GM19455 (cell line): Measurements from ENCODE around the gene GORASP2.

Experiments
- ATAC-seq: cut with Tn5 transposase; IDR thresholded peaks from one replicate; pipeline ENCODE4 v1.9.1; 2021; ENCODE audit not compliant: unreplicated experiment

The GORASP2 gene

DNA sequence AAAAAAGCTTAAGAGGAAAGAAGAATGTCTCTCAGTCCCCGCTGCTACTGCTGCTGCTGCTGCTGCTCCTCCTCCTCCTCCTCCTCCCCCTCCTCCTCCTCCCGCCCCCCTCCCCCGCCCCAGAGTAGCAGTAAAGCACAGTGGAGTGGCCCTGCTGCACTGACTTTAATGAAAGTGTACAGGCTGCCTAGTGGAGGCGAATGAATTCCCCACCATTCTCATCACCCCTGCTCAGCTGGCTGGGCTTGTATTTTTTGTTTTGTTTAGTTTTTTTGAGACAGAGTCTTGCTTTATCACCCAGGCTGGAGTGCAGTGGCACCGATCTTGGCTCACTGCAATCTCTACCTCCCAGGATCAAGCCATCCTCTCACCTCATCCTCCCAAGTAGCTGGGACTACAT lies 34.3 kb downstream of the GORASP2 start:
- no peak for ATAC-seq

DNA sequence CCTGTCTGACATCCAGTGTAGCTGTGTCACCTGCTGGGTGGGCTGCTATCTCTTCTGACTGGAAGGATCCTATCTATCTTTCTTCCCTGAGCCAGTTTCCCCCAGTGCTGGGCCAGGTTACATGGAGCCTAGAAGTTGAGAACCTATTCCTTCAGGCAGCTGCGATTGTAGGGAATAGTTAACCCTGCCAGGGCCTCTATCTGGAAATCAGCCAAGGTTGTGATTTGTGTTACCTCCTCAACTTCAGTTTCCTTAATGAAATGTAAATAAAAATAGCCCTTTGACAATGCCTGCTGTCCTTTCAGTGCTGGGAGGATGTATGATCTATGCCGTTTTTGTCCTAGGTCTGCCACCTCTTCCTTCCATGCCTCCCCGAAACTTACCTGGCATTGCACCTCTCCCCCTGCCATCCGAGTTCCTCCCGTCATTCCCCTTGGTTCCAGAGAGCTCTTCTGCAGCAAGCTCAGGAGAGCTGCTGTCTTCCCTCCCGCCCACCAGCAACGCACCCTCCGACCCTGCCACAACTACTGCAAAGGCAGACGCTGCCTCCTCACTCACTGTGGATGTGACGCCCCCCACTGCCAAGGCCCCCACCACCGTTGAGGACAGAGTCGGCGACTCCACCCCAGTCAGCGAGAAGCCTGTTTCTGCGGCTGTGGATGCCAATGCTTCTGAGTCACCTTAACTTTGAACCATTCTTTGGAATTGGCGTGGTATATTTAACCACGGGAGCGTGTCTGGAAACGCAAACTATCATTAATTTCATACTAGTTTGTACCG lies 36.6 kb downstream of the GORASP2 start:
- no peak for ATAC-seq

GRCh38 chr2:170966648-170967396 lies 37.8 kb downstream of the GORASP2 start:
- ATAC-seq, result no peak

DNA sequence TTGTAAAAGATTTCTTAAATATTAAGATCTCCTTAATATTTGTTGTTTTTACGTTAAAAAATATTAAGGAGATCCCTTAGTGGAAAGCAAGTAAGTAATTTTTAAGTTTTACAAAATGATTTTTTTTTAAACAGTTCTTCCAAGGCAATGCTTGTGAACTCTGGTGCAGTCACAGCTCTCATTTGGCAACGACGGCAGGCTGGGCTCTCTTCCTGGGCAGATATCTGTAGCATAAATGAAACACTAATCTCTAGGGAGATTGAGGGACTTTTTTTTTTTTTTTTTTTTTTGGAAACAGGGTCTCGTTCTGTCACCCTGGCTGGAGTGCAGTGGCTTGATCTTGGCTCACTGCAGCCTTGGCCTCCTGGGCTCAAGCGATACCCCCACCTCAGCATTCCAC lies 38.5 kb downstream of the GORASP2 start:
- ATAC-seq, result no peak

DNA sequence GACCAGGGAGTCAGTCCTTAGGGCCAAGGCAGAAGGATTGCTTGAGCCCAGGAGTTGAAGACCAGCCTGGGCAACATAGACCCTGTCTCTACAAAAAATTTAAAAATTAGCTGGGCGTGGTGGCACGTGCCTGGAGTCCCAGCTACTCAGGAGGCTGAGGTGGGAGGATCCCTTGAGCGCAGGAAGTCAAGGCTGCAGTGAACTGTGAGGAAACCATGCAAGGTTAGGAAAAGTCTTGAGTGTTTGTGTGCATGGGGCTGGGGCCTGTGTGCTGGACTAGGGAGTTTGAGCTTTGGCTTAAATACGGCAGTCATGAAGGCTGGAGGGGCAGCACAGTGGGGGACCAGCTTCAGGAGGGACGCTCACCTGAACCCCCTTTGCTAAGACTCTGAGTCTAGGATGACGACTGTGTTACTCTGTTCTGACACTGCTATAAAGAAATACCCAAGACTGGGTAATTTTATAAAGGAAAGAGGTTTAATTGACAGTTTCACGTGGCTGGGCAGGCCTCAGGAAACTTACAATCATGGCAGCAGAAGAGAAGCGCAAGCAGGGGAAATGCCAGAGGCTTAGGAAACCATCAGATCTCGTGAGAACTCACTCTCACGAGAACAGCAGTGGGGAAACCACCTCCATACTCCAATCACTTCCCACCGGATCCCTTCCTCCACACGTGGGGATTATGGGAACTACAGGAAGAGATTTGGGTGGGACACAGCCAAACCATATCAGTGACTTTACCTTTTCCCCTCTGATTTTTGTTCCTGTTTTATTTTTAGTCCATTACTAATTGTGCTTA lies 39.4 kb downstream of the GORASP2 start:
- ATAC-seq, result no peak

- no peak for ATAC-seq
These were observed 40.0 kb downstream of the GORASP2 start for GRCh38 chr2:170969030-170969429.

DNA sequence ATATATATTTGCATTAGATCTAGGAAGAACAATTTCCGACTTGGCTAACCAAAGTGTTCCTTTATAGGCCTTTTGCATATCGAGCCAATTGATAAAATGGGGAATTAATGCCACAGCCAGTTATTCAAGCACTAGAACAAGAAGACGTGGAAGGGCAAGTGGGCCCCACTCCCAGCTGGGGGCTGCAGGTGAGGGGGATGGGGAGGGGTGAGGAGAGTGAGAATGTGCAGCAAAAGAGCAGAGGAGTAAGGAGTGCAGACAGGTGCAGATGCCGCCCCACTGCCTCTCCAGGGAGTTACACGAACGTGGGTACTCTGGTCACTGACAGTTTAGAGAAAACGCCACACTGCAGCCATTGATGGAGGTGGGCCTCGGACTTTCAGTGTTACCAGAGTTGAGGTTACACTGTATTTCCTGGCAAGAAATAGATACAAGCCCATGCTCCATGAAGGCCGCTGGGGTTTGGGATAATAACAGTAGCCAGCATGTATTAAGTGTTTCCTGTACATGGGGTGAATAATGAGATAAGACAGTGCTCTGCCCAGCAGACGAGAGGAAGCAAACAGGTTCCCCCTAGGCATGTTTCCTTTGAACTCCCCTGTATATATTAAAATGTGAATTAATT lies 40.9 kb downstream of the GORASP2 start:
- ATAC-seq, result no peak

DNA sequence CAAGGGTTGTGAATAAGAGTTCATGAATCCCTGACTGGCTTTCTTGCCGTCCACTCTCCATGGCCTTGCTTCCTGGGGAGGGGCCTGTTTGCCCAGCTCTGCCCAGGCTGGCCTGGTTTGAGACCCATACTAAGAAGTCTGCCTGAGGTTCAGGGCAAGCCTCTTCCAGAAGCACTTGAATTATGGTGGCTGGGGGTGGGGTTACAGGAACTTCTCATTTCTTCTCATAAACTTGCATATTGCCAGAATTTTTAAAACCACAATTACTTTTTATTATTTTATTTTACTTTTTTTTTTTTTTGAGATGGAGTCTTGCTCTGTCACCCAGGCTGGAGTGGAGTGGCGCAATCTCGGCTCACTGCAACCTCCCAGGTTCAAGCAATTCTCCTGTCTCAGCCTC lies 42.0 kb downstream of the GORASP2 start:
- ATAC-seq, result no peak

DNA sequence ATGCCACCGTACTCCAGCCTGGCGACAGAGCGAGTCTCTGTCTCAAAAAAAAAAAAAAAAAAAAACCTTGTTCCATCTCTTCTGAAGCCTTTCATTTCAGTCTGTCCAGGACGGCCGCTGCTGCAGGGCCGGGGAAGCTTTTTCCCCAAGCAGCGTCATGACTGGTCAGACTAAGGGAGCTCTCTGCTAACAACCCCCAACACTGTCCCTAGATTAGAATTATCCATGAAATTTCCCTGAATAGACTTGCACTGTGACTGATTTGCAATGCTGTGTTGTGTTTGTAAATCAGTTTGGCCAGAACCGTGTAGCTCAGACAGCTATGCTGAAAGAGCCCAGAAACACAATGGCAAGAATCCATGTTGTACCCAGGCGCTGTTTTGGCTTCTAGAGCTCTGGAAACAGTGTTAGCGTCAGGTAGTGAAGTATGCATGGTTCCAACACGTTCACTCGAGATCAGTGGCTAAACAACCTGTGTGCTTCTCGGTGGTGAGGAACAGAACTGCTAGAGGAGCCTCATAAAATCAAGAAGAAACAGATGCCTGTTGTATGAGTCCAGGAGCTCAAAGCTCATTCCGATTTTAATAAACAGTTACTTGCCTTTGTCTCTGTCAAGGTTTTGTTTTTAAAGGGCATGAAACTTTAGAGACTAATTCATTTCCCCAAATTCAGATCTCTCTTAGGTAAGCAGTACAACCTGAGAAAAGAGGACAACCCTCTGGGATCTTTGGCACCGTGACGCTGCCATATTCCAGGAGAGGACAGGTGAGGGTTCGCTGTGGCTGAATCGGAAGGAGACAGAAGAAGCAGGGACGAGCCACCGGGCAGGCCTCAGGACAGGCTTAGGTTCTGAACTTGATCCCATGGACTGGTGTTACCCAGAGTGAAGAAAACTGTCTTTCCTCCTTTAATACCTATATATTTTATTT lies 43.5 kb downstream of the GORASP2 start:
- ATAC-seq, result no peak

DNA sequence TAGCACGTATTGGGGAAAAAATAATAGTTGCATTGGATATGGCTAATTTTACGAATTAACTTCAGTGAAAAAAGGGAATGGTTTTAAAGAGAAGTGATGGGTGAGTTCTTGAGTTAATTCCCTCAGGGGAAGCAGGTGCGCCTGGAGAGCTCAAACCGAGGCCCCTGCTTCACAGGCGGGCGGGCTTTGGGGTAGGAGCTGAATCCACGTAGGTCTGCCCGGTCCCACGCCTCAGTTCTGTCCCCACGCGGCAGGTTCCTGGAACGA lies 44.1 kb downstream of the GORASP2 start:
- ATAC-seq, result no peak

DNA sequence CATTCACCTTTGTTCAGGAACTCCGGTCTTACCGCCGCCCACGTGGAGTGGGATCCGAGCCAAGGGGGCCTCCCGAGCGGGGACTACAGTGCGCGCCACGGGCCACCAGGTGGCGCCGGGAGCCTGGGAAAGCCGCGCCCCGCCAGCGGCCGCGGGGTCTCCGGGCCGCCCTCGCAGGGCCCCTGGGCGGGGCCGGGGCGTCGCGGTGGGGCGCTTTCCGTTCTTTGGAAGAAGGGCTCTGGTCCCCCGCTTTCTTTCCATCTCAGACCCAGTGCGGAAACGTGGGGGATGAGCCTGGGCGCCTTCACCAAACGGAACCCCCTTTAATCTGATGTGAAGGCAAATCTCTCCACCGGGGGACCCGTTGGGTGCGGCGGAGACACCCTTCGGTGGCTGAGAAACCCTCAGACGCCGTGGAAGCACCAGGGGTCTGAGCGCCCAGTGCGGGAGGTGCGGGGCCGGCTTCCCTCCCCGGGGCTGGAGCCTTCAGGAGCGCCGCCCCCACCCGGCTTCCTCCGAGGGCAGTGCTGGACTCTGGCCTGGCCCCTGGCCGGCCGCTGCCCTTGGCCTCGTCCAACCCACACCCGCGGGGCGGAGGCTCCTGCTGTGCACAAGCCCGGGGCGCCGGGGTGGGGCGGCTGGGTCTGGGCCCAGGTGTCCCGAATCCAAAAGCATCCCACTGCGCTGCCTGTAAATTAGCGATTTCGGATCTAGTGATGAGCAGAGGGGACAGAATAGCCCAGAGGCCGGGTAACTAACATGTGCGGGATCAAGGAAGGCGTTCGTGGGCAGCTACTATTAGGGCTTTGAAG lies 44.6 kb downstream of the GORASP2 start:
- ATAC-seq, result peak; percentile 91

GRCh38 chr2:170974304-170974993 lies 45.4 kb downstream of the GORASP2 start:
- no peak for ATAC-seq

DNA sequence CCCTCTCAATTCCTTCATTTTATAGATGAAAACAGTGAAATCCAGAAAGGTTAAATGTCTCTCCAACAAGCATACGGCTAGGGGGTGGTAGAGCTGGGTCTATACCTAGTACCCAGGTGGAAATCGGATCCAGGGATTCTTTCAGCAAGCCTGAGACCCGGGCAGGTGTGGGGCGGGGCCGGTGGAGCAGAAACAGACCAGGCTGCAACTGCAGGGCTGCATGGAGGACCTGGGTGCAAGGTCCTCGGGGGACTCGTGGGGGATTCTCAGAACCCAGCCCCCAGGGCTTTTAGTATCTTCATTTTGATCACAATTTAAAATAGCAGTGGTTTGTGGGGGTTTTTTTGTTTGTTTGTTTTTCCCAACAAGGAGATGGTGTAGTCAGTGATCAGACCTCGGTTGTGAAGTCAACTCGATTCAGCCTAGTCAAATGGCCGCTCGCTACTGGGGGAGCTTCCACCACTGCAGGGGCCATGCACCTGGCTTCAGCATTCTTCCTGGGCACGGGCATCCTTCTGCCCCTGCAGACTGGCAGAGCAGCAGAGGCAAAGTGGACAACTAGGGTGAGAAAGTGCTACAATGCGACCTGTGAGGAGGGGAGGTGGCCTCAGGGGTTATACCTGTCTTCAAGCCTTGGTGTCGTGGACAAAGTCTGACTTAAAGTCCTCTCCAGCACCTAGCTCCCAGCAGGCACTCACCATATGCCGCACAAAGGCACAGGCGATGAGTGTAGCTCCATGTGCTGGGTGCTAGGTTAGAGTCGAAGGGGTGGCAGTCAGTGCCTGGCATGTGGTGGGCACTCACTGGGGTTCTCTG lies 46.3 kb downstream of the GORASP2 start:
- ATAC-seq, result no peak

- no peak for ATAC-seq
These were observed 46.9 kb downstream of the GORASP2 start for GRCh38 chr2:170975943-170976270.

DNA sequence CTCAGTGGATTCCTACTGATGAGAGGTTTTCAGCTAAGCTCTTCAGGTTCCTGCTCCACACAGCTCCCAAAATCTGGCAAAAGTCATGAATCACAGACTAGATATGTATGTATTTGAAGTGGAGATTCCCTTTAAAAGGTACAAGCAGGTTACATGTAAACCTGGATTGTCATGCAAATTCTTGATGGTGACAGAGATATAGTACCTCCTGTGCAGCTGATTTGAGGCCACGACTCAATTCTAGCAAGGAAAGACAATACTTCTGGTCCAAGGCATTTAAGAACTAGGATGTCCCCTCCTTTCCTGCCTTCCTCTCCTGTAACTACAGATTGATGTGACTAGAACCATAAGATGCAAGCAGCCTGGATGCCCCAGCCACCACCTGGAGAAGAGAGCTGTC lies 55.0 kb downstream of the GORASP2 start:
- no peak for ATAC-seq

- no peak for ATAC-seq
These were observed 56.4 kb downstream of the GORASP2 start for GRCh38 chr2:170985407-170985806.

DNA sequence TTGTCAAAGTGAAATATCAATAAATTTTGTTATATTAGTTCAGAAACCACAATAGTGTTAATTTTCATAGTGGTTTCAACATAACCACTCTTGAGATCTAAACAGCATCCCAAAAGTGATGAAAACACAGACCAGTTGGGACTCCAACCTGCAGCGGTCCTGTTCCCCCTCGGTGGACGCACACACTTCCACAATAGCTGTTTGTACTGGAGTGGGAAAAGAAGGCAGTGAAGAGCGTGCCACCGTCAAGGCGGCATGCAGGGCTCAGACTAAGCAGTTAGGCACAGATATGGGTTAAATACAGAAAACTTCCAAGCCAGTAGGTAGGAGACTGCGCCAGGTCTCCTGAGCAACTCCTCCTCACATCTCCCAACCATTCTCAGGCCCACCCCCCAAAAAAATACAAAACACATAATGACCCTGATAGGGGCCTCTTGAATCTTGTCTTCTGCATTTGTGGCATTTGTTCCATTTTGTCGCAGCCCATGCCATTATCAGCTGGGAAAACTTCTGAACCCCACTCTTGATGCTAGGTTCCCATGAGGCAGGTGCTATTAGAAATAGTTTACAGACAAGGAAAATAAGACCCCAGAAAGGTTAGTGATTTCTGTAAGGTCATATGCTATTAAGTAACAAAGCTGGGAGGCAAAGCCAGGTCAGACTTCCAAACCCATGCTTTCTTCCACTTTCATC lies 57.7 kb downstream of the GORASP2 start:
- ATAC-seq, result no peak
